Duodenal mucosa (tissue), 2 donors: ENCODE data around the gene ATP8B4.

Source experiments
- H3K27ac ChIP-seq: one replicate; pipeline ENCODE4 v1.7.0; 2013; ENCODE audit warnings: low read depth, low read length
- H3K27me3 ChIP-seq, 2 donors: one replicate each; pipeline ENCODE4 v1.7.0; 2013; ENCODE audit warnings: low read length in 2 of 2, control low read depth in 1 of 2; ENCODE audit not compliant: insufficient read depth in 2 of 2, control insufficient read depth in 1 of 2
- H3K36me3 ChIP-seq, 2 donors: one replicate each; pipeline ENCODE4 v1.7.0; 2013; ENCODE audit warnings: low read length in 2 of 2, control low read depth in 1 of 2; ENCODE audit not compliant: insufficient read depth in 2 of 2, control insufficient read depth in 1 of 2
- H3K4me1 ChIP-seq, 2 donors: one replicate each; pipeline ENCODE4 v1.7.0; 2013; ENCODE audit warnings: low read length in 2 of 2, control low read depth in 1 of 2; ENCODE audit not compliant: insufficient read depth in 2 of 2, control insufficient read depth in 1 of 2
- H3K4me3 ChIP-seq, 2 donors: one replicate each; pipeline ENCODE4 v1.7.0; 2013; ENCODE audit warnings: low read length in 2 of 2, low read depth in 1 of 2
- H3K9ac ChIP-seq, 2 donors: one replicate each; pipeline ENCODE4 v1.7.0; 2013; ENCODE audit warnings: low read length in 2 of 2, low read depth in 1 of 2
- H3K9me3 ChIP-seq, 2 donors: one replicate each; pipeline ENCODE4 v1.7.0; 2013; ENCODE audit warnings: low read length in 2 of 2, control low read depth in 1 of 2; ENCODE audit not compliant: control insufficient read depth in 1 of 2

The ATP8B4 gene

DNA sequence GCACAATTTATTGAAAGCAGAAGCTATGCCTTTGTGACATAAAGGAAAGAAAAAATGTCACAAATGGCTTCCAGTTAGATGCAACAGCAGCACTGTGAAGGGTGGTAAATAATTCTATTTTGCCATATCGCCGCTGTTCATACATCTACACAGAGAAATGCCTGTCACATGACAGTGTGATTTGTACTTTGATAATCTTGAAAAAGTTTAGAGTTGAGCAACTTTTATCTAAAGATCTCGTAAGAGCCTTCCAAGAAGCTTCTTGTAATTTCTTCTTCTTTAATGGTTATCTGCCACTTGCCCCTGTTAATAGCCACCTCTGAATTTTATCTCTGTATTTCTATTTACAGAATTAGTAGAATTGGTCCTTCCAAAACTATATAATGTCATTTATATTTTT, 192.3 kb downstream of the ATP8B4 start:
- no peak overlapping the region for H3K9ac ChIP-seq
- H3K27ac ChIP-seq: no peak overlapping the region
- no peaks in the 10 kb centered on the region for H3K27me3 ChIP-seq
- no peak overlapping the region for H3K4me3 ChIP-seq
- H3K9me3 ChIP-seq: no peaks in the 10 kb centered on the region
- H3K36me3 ChIP-seq: no peaks in the 10 kb centered on the region
- no peaks in the 10 kb centered on the region for H3K4me1 ChIP-seq

DNA sequence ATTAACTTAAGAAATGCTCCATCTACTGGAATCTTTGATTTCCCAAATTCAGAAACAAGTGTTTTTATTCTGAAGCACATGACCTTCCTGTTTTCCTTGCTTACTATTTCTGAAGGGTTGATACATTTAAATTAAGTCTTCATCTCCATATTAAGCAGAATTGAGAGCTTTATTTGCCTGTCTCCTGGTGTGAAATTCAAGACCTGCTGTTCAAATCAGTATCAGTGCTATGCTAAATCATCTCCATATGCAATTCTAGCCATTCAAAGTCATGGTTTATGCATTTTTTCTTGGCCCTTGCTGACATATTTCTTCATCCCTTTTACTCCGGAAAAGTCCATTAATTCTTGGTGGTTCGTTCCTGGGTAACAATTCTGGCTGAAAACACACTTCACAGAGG, 195.4 kb downstream of the ATP8B4 start:
- no peak overlapping the region for H3K9ac ChIP-seq
- H3K27me3 ChIP-seq: no peaks in the 10 kb centered on the region
- H3K9me3 ChIP-seq: no peaks in the 10 kb centered on the region
- H3K4me1 ChIP-seq: no peaks in the 10 kb centered on the region
- no peak overlapping the region for H3K4me3 ChIP-seq
- H3K27ac ChIP-seq: no peak overlapping the region
- H3K36me3 ChIP-seq: no peaks in the 10 kb centered on the region

GRCh38 chr15:49919034-49919433, 200.0 kb downstream of the ATP8B4 start:
- H3K27me3 ChIP-seq: no peaks in the 10 kb centered on the region
- no peak overlapping the region for H3K4me3 ChIP-seq
- H3K27ac ChIP-seq: no peak overlapping the region
- H3K9ac ChIP-seq: no peak overlapping the region
- no peaks in the 10 kb centered on the region for H3K9me3 ChIP-seq
- no peaks in the 10 kb centered on the region for H3K4me1 ChIP-seq
- no peaks in the 10 kb centered on the region for H3K36me3 ChIP-seq

DNA sequence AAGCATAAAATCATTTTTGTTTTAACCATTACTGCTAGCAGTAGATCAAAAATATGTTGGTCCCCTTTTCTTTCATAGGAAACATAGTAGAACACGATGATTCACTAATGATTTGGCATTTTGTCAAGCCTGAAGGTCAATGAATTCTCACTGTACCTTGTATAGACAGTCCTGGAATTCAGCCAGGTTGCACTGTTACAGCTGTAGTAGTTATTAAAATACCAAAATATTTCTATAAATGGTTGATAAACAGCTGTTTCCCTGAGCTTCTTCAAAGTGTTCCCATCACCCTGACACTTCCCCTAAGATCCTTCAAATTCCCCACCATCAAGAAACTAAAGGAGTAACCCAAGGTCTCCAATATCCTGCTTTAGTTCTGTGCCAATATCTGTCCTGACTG, 200.9 kb downstream of the ATP8B4 start:
- H3K9ac ChIP-seq: no peak overlapping the region
- no peak overlapping the region for H3K4me3 ChIP-seq
- H3K36me3 ChIP-seq: no peaks in the 10 kb centered on the region
- H3K27me3 ChIP-seq: no peaks in the 10 kb centered on the region
- H3K4me1 ChIP-seq: no peaks in the 10 kb centered on the region
- no peaks in the 10 kb centered on the region for H3K9me3 ChIP-seq
- no peak overlapping the region for H3K27ac ChIP-seq

GRCh38 chr15:49916998-49917397, 202.0 kb downstream of the ATP8B4 start:
- Histone ChIP-seq H3K4me3 (no peak overlapping the region), H3K36me3 (no peaks in the 10 kb centered on the region), H3K4me1 (no peaks in the 10 kb centered on the region), H3K27ac (no peak overlapping the region), H3K9me3 (no peaks in the 10 kb centered on the region), H3K27me3 (no peaks in the 10 kb centered on the region), H3K9ac (no peak overlapping the region)

GRCh38 chr15:49915822-49916221, 203.2 kb downstream of the ATP8B4 start:
- Histone ChIP-seq H3K27me3 (no peaks in the 10 kb centered on the region), H3K9ac (no peak overlapping the region), H3K36me3 (no peaks in the 10 kb centered on the region), H3K4me3 (no peak overlapping the region), H3K27ac (no peak overlapping the region), H3K9me3 (peaks cover 0 to under 1% of the 10 kb centered on the region in 2 donors), H3K4me1 (no peaks in the 10 kb centered on the region)

DNA sequence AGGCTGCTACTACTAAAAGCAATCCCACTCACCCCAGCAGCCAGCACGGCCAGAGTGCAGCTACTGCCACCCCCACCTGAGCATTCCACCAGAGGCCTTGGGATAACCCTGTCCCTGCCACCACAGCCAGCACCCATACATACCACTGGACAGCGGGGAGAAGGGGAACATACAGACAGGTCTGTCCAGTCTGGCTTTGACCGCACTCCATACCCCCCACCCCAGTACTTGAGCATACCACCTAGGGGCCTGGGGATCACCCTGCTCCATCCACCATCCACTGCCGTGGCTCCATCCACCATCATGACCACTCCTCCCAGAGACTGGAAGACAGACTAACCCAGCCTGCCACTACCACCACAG, 210.1 kb downstream of the ATP8B4 start:
- no peaks in the 10 kb centered on the region for H3K4me1 ChIP-seq
- H3K9ac ChIP-seq: no peak overlapping the region
- H3K36me3 ChIP-seq: no peaks in the 10 kb centered on the region
- H3K4me3 ChIP-seq: no peak overlapping the region
- no peak overlapping the region for H3K27ac ChIP-seq
- H3K9me3 ChIP-seq: peaks cover 3% of the 10 kb centered on the region in 2 donors
- no peaks in the 10 kb centered on the region for H3K27me3 ChIP-seq

GRCh38 chr15:49908236-49908932, 210.6 kb downstream of the ATP8B4 start:
- H3K4me1 ChIP-seq: no peaks in the 10 kb centered on the region
- H3K4me3 ChIP-seq: no peak overlapping the region
- H3K9me3 ChIP-seq: peaks cover 3% of the 10 kb centered on the region in 2 donors
- H3K9ac ChIP-seq: no peak overlapping the region
- no peaks in the 10 kb centered on the region for H3K36me3 ChIP-seq
- no peaks in the 10 kb centered on the region for H3K27me3 ChIP-seq
- H3K27ac ChIP-seq: no peak overlapping the region

DNA sequence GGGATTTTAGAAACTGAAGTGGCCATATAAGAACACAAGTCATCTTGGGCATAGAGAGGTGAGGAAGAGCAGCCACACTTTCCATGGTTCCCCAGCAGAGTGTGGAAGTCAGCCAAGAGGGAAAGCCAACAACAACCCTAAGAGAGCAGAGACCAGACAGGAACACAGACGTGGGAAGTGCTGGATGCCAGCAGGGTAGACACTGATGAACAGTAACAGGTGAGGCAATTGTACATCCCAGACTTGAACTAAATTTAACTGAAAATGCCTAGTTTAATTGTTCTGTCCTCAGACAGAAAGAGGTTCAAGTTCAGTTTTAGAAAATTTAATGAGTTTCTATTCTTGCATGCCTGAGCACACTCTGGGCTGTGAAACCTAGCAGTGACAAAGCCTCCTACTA, 212.1 kb downstream of the ATP8B4 start:
- no peak overlapping the region for H3K27ac ChIP-seq

GRCh38 chr15:49905221-49905620, 213.8 kb downstream of the ATP8B4 start:
- Histone ChIP-seq H3K9ac (no peak overlapping the region), H3K4me1 (peaks cover 0 to 3% of the 10 kb centered on the region in 2 donors), H3K27ac (no peak overlapping the region), H3K36me3 (no peaks in the 10 kb centered on the region), H3K9me3 (no peaks in the 10 kb centered on the region), H3K4me3 (no peak overlapping the region), H3K27me3 (no peaks in the 10 kb centered on the region)

More for the DNA sequence above, 212.1 kb downstream of the ATP8B4 start:
- Histone ChIP-seq H3K9ac (no peak overlapping the region), H3K36me3 (no peaks in the 10 kb centered on the region), H3K4me1 (peaks cover 0 to under 1% of the 10 kb centered on the region in 2 donors), H3K9me3 (peaks cover 3% of the 10 kb centered on the region in 2 donors), H3K4me3 (no peak overlapping the region), H3K27me3 (no peaks in the 10 kb centered on the region)

- Histone ChIP-seq H3K4me1 (peaks cover 0 to 3% of the 10 kb centered on the region in 2 donors), H3K9ac (no peak overlapping the region), H3K9me3 (no peaks in the 10 kb centered on the region), H3K4me3 (no peak overlapping the region), H3K27me3 (no peaks in the 10 kb centered on the region), H3K27ac (no peak overlapping the region), H3K36me3 (no peaks in the 10 kb centered on the region)
Measured at GRCh38 chr15:49904296-49904695, 214.7 kb downstream of the ATP8B4 start.
